Measurements from ENCODE around the gene STOM.

GRCh38 chr9:121344184-121344583 lies 25.9 kb downstream of the STOM start:
- TF ChIP-seq CTCF (IDR thresholded peaks at IDR 0.05) (no peak), POLR2A (IDR thresholded peaks at IDR 0.05) (no peak)
